HG02885 (cell line): ENCODE data around the gene IL24.
"Not testable (repeated sequence)": the region's sequence is repeated elsewhere in the genome, so short reads cannot be mapped to it uniquely, and the experiment has no call there.

ENCODE experiments used
- ATAC-seq: cut with Tn5 transposase; IDR thresholded peaks from one replicate; pipeline ENCODE4 v1.9.1; 2021; ENCODE audit warnings: mild to moderate bottlenecking; ENCODE audit not compliant: unreplicated experiment, poor library complexity

The IL24 gene

GRCh38 chr1:206897175-206897574 is at the start of gene IL24:
Gene IL24, plus strand, starts transcription at chr1:206897443. Its CDS starts 390 bp downstream, at chr1:206897833.
- ATAC-seq: no peak

GRCh38 chr1:206847946-206848345 is 49.3 kb upstream of the IL24 start:
- no peak for ATAC-seq

- no peak for ATAC-seq
Observed at GRCh38 chr1:206850401-206850800, 46.8 kb upstream of the IL24 start.

GRCh38 chr1:206851341-206852010 is 45.8 kb upstream of the IL24 start:
- ATAC-seq: no peak

GRCh38 chr1:206852662-206853061 is 44.6 kb upstream of the IL24 start:
- ATAC-seq: not testable (repeated sequence)

- not testable (repeated sequence) for ATAC-seq
Observed at GRCh38 chr1:206853696-206854095, 43.5 kb upstream of the IL24 start.

- no peak for ATAC-seq
Observed at GRCh38 chr1:206854401-206855129, 42.7 kb upstream of the IL24 start.

- ATAC-seq: no peak
Observed at GRCh38 chr1:206855859-206856258, 41.4 kb upstream of the IL24 start.

- ATAC-seq: no peak
Observed at GRCh38 chr1:206856674-206857464, 40.4 kb upstream of the IL24 start.

GRCh38 chr1:206859082-206859521 is 38.1 kb upstream of the IL24 start:
- no peak for ATAC-seq

GRCh38 chr1:206860165-206860564 is 37.1 kb upstream of the IL24 start:
- no peak for ATAC-seq

GRCh38 chr1:206863266-206863665 is 34.0 kb upstream of the IL24 start:
- no peak for ATAC-seq

- no peak for ATAC-seq
Observed at GRCh38 chr1:206864939-206865671, 32.1 kb upstream of the IL24 start, which contains the start of gene IL20. Gene IL20, plus strand, starts transcription at chr1:206865623. Its CDS starts 230 bp downstream, at chr1:206865853.

GRCh38 chr1:206866062-206866461 is 31.2 kb upstream of the IL24 start:
- ATAC-seq: no peak

- no peak for ATAC-seq
Observed at GRCh38 chr1:206867239-206867638, 30.0 kb upstream of the IL24 start.

- ATAC-seq: no peak
Observed at GRCh38 chr1:206867716-206868115, 29.5 kb upstream of the IL24 start.

- ATAC-seq: no peak
Observed at GRCh38 chr1:206868264-206868663, 29.0 kb upstream of the IL24 start.

GRCh38 chr1:206872139-206872538 is 25.1 kb upstream of the IL24 start:
- ATAC-seq: no peak

GRCh38 chr1:206873603-206874188 is 23.5 kb upstream of the IL24 start:
- ATAC-seq: no peak
